HL-60/S4 treated with retinoic acid at 250 ng/mL for 4 days and 3 days (cell line): ENCODE data around the gene AGTRAP.

Source experiments
- in situ Hi-C: fragments of 300-500 bp; cut with MboI; formaldehyde crosslinking; loops from 2 replicates; pipeline ENCODE4 v1.7.0; 2022; ENCODE audit warnings: low sequenced_read_pairs

The AGTRAP gene

GRCh38 chr1:11780380-11781147 is 44.6 kb downstream of the AGTRAP start:
- in situ Hi-C loops: no loop called here

- in situ Hi-C loops: no loop called here
These were observed 45.4 kb downstream of the AGTRAP start for GRCh38 chr1:11781297-11781696.

DNA sequence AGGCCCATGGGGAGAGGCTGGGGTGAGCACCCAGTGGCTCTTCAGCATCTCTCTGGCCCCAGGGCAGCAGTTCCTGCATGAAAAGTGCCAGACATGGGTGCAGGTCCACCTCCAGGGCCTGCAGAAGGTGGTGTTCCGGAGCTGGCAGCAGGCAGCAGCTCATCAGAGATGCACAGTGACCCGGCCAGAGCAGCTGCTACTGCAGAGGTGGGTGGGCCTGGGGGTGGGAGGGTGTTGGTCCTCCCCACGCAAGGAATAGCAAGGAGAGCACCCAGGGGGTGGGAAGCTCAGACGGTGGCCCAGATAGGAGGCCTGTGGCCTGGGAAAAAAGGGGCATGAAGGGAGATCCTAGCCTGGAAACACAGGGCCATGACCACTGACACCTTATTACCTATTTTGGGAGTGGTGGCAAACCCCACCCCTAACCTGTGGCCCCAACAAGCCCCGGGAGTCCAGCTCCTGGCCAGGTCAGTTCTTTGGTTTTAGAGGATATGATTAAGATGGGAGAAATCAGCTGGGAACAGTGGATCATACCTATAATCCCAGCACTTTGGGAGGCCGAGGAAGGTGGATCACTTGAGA is 46.3 kb downstream of the AGTRAP start:
- in situ Hi-C loops: no loop called here

GRCh38 chr1:11783556-11783955 is 47.6 kb downstream of the AGTRAP start:
- in situ Hi-C loops: no loop called here

DNA sequence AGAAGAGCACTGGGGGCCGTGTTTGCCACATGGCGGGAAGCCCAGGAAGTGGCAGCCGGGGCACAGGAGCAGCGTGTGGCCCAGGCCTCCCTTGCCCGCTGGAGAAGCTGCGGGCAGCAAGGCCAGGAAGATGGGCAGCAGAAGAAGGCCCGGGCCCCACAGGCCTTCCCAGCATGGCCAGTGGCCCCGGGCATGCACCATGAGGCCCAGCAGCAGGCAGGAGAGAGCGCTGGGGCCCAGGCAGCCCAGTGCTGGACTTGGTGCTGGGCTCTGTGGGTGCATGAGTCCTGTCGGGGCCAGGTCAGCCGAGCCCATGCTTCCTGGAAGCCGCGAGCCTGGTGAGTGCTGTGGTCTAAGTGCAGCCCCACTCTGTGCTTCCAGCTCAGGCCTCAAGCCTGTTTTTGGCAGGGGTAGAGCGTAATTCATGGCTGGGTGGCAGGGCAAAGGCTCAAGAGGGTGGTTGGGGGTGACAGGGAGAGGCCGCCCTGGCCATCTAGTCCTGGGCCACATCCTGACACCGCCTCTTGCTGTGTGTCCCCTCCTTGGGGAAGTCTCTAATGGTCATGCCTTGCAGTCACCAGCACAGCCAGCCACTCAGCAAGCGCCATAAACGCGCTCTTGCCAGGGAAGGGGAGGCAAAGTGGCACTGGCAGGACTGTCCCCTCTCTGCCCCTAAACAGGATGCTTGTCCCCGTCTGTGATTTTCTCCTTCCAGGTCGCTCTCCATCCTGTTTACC is 48.5 kb downstream of the AGTRAP start:
- in situ Hi-C loops: no loop called here

- in situ Hi-C loops: no loop called here
These were observed 49.2 kb downstream of the AGTRAP start for GRCh38 chr1:11784993-11785769.

GRCh38 chr1:11786168-11786567 is 50.2 kb downstream of the AGTRAP start:
- in situ Hi-C loops: no loop called here

DNA sequence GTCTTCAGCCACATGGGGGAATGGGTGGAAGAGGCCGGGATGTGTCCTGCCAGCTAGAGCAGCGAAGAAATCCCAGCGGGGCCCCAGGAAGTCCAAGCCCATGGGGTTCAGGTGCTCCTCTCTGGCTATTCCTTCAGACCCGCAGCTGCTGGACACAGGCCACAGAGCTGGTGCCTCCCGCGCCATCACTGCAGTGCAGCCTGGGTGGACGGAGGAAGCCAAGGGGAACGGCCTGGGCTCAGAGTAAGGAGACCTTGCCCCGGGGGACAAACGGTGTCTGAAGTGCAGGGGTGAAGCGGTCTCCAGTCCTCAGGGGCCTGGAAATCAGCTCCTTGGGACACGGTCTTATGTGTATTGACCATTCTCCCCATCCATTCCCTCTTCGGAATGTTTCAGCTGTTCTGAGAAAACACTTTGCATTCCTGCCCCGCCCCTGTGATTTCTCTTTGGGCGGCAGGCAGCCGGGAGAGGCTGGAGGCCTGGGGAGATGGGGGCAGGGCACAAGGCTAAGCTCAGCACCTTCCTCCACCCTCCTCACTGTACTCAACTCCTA is 51.4 kb downstream of the AGTRAP start:
- in situ Hi-C loops: no loop called here

DNA sequence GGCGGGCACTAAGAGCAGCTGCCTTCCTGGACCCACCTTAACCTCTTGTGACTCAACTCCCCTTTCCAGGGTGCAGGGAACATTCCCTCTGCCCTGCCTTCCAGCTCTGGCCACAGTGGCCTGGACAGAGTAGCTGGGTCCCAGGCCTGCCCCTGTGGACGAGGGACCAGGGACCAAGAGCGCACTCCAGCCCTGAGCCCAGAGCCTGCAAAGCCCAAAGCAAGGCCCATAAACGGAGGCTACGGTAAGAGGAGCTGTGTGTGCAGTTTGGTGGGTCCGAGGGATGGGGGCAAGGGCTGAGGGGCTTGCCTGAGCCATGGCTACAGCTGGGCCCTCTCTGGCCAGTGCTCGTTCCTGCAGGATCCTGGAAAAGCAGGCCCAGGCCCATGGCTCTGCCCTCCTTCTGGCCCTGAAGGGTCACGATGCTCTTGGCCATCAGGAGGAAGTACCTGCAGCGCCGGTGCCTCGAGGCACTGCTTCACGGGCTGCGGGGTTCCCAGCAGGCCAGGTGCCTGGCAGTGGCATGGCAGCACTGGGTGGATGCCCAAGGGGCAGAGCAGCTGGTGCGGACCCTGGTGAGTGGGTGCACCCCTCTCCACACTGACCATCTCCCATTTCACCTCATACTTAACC is 52.0 kb downstream of the AGTRAP start:
- in situ Hi-C loops: no loop called here

GRCh38 chr1:11788549-11789053 is 52.7 kb downstream of the AGTRAP start:
- in situ Hi-C loops: no loop called here

GRCh38 chr1:11789126-11790067 is 53.5 kb downstream of the AGTRAP start:
- in situ Hi-C loops: no loop called here

- in situ Hi-C loops: no loop called here
These were observed 54.4 kb downstream of the AGTRAP start for GRCh38 chr1:11790101-11790879.

GRCh38 chr1:11790880-11791715 is 55.2 kb downstream of the AGTRAP start:
- in situ Hi-C loops: no loop called here

- in situ Hi-C loops: no loop called here
These were observed 56.2 kb downstream of the AGTRAP start for GRCh38 chr1:11792106-11792505.

GRCh38 chr1:11793819-11794218 is 57.9 kb downstream of the AGTRAP start:
- in situ Hi-C loops: no loop called here

DNA sequence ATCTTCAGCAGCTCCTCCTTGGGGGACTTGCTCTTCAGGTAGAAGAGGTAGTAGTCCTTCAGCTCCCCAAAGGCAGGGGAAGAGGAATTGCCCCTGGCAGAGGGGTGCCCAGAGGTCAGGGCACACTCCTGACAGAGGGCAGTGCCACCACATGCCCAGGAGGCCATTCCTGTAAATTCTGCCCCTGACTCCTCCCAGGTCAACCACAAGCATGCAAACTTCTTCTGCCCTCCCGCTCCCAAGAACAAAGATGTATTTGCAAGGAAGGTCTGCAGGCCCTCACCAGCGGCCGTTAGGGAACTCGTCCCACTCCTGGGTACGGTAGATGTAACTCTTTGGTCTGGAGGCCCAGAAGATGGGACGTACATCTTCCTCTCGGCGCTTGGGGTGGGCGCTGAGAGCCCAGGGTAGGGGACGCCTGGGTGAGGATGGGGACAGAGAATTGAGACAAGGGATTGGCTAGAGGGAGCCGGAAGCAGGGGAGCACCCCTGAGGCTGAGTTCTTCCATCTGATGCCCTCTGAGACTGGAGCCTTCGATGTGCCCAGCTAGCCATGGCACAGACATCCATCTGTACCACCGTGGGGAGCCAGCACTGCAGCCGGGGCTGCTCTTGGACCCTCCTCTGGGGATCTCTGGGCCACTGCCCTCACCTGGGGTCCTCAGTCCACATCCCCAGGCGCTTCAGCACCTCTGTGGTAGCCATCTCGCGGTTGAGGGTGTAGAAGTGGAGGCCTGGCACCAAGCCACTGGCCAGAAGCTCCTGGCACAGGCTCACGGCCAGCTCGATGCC is 58.7 kb downstream of the AGTRAP start:
- in situ Hi-C loops: no loop called here
